GM12878 (cell line): ENCODE data around the gene ISCU. TPM values are rescaled to one million over a fixed set of nuclear protein-coding genes. Genes with fewer than 3 reads are reported as not detected.

ENCODE experiments used
- ATAC-seq: fragments of 200-7000 bp; cut with Tn5 transposase; 3 replicates; pipeline ENCODE4 v1.9.1; 2020; ENCODE audit warnings: mild to moderate bottlenecking, moderate library complexity
- BruUV-seq: library from RNA; stranded (reverse); fragments of 400-500 nt; replicated peaks from 2 replicates; lab custom pipeline; 2021; lab: Mats Ljungman, UMichigan
- CTCF ChIA-PET: fragments of 300-600 bp; sonication (Branson Sonifier 250); formaldehyde crosslinking; extraction: SDS; loops from one replicate; lab custom pipeline; 2021; ENCODE audit warnings: inconsistent platforms; lab: Yijun Ruan, JAX
- POLR2A ChIA-PET: fragments of 350-600 bp; formaldehyde crosslinking; extraction: SDS; loops from one replicate; lab custom pipeline; 2021; ENCODE audit warnings: inconsistent platforms; lab: Charles Lee
- RAD21 ChIA-PET: fragments of 300-600 bp; sonication (Branson Sonifier 250); formaldehyde crosslinking; loops from one replicate; lab custom pipeline; 2023; ENCODE audit warnings: antibody characterized with exemption; ENCODE audit not compliant: unreplicated experiment; lab: Charles Lee
- SMC1A ChIA-PET: fragments of 300-600 bp; sonication (Branson Sonifier 250); formaldehyde crosslinking; loops from one replicate; lab custom pipeline; 2023; ENCODE audit not compliant: unreplicated experiment, uncharacterized antibody; lab: Charles Lee
- DNase-seq: peaks from one replicate; pipeline ENCODE4 v3.0.0-alpha.2; 2011; ENCODE audit warnings: low read depth, low spot score
- FAIRE-seq: peaks from 3 replicates; lab custom pipeline; 2011; peaks lifted over from hg19 to GRCh38; lab: Jason Lieb, UNC
- H2AFZ ChIP-seq: 2 replicates; pipeline ENCODE4 v1.6.0; 2011; ENCODE audit warnings: low read depth, low read length, control low read depth; ENCODE audit not compliant: control insufficient read depth
- H3K27ac ChIP-seq: 2 replicates; pipeline ENCODE4 v1.5.1; 2011; ENCODE audit warnings: control low read depth; ENCODE audit not compliant: control insufficient read depth, insufficient read depth
- H3K27me3 ChIP-seq, 2 experiments: replicated peaks in 1 of 2; 2 replicates each; pipeline versions ENCODE4 v1.6.0 to v1.6.1; 2011; ENCODE audit warnings: low read length in 1 of 2; ENCODE audit not compliant: control insufficient read depth in 2 of 2, insufficient read depth in 2 of 2
- H3K36me3 ChIP-seq, 2 experiments: 2 replicates each; pipeline ENCODE4 v1.5.1; 2011; ENCODE audit warnings: low read length in 1 of 2; ENCODE audit not compliant: control insufficient read depth in 2 of 2, insufficient read depth in 2 of 2
- H3K4me1 ChIP-seq: 2 replicates; pipeline ENCODE4 v1.6.1; 2011; ENCODE audit warnings: mild to moderate bottlenecking, low read length, moderate library complexity, mixed read lengths; ENCODE audit not compliant: control insufficient read depth, insufficient read depth
- H3K4me2 ChIP-seq: 2 replicates; pipeline ENCODE4 v1.6.0; 2011; ENCODE audit warnings: control low read depth; ENCODE audit not compliant: control insufficient read depth, insufficient read depth
- H3K4me3 ChIP-seq: fragments of 200-600 bp; sonication (generic); 2 replicates; pipeline ENCODE4 v1.5.1; 2016
- H3K79me2 ChIP-seq: 2 replicates; pipeline ENCODE4 v1.6.0; 2011; ENCODE audit warnings: low read length; ENCODE audit not compliant: control insufficient read depth, insufficient read depth
- H3K9ac ChIP-seq: 2 replicates; pipeline ENCODE4 v1.8.0; 2011; ENCODE audit warnings: low read length, control low read depth, mixed read lengths; ENCODE audit not compliant: control insufficient read depth, insufficient read depth
- H3K9me3 ChIP-seq: replicated peaks from 3 replicates; pipeline ENCODE4 v1.5.1; 2011; ENCODE audit warnings: mild to moderate bottlenecking, low read length; ENCODE audit not compliant: control insufficient read depth, insufficient read depth
- H4K20me1 ChIP-seq: 2 replicates; pipeline ENCODE4 v1.6.0; 2011; ENCODE audit not compliant: control insufficient read depth, insufficient read depth
- ASH2L ChIP-seq: fragments of 300-600, 200-600 bp; sonication (generic); IDR thresholded peaks from 2 replicates; pipeline ENCODE4 v1.6.1; 2017; ENCODE audit warnings: low read depth, mild to moderate bottlenecking, borderline replicate concordance
- BCLAF1 ChIP-seq: fragments of 450-650 bp; IDR thresholded peaks from 2 replicates; pipeline ENCODE4 v1.6.1; 2017; ENCODE audit warnings: antibody characterized with exemption, mild to moderate bottlenecking, moderate library complexity
- CHD2 ChIP-seq: IDR thresholded peaks from 2 replicates; pipeline ENCODE4 v1.6.1; 2011; ENCODE audit warnings: low read depth, low read length, improper control_type of control experiment, borderline replicate concordance
- ESRRA ChIP-seq: IDR thresholded peaks from 2 replicates; pipeline ENCODE4 v1.6.1; 2012; ENCODE audit warnings: mild to moderate bottlenecking, low read length, improper control_type of control experiment
- ETV6 ChIP-seq, 2 experiments: fragments of 450-650 bp in 1 of 2; IDR thresholded peaks in 1 of 2; conservative IDR thresholded peaks in 1 of 2; 2 replicates each; pipeline ENCODE4 v1.6.1; 2014; ENCODE audit warnings: antibody characterized with exemption in 1 of 2, borderline replicate concordance in 1 of 2, low read depth in 1 of 2, mild to moderate bottlenecking in 1 of 2, moderate library complexity in 1 of 2
- IKZF1 ChIP-seq: fragments of 450-650 bp; conservative IDR thresholded peaks from 2 replicates; pipeline ENCODE4 v1.6.1; 2017; ENCODE audit warnings: antibody characterized with exemption, mild to moderate bottlenecking
- KAT2A ChIP-seq: conservative IDR thresholded peaks from 2 replicates; pipeline ENCODE4 v1.6.1; 2011; ENCODE audit warnings: low read depth, low read length; ENCODE audit not compliant: control insufficient read depth
- KDM1A ChIP-seq: fragments of 200-600 bp; sonication (generic); IDR thresholded peaks from 2 replicates; pipeline ENCODE4 v1.6.1; 2016; ENCODE audit warnings: borderline replicate concordance
- MYB ChIP-seq: fragments of 150-350 bp; IDR thresholded peaks from 2 replicates; pipeline ENCODE4 v1.6.1; 2014; ENCODE audit warnings: mild to moderate bottlenecking, low read depth, low read length, borderline replicate concordance
- MYC ChIP-seq: IDR thresholded peaks from 2 replicates; pipeline ENCODE4 v1.6.1; 2011; ENCODE audit warnings: mild to moderate bottlenecking, low read length, moderate library complexity, inconsistent platforms; ENCODE audit not compliant: insufficient read depth, insufficient replicate concordance, insufficient read length, severe bottlenecking
- NFYA ChIP-seq: IDR thresholded peaks from 2 replicates; pipeline ENCODE4 v1.6.1; 2011; ENCODE audit warnings: low read depth, mild to moderate bottlenecking, low read length, improper control_type of control experiment, borderline replicate concordance
- RELA ChIP-seq: fragments of 450-650 bp; IDR thresholded peaks from 2 replicates; pipeline ENCODE4 v1.8.0; 2014; ENCODE audit warnings: borderline replicate concordance; ENCODE audit not compliant: partially characterized antibody
- SMAD1 ChIP-seq: fragments of 450-650 bp; IDR thresholded peaks from 2 replicates; pipeline ENCODE4 v1.6.1; 2018; ENCODE audit warnings: mild to moderate bottlenecking, low read depth; ENCODE audit not compliant: partially characterized antibody
- SRF ChIP-seq, 2 experiments: IDR thresholded peaks; 2 replicates each; pipeline ENCODE4 v1.6.1; 2011; ENCODE audit warnings: low read depth in 2 of 2, low read length in 2 of 2, mild to moderate bottlenecking in 1 of 2, moderate library complexity in 1 of 2
- TCF3 ChIP-seq: IDR thresholded peaks from 2 replicates; pipeline ENCODE4 v1.6.1; 2012; ENCODE audit warnings: low read depth, mild to moderate bottlenecking, low read length, borderline replicate concordance; ENCODE audit not compliant: insufficient read depth
- TCF7 ChIP-seq: IDR thresholded peaks from 2 replicates; pipeline ENCODE4 v1.6.1; 2014; ENCODE audit warnings: antibody characterized with exemption, borderline replicate concordance
- WRNIP1 ChIP-seq: IDR thresholded peaks from 2 replicates; pipeline ENCODE4 v1.6.1; 2011; ENCODE audit warnings: low read depth, low read length, improper control_type of control experiment, borderline replicate concordance
- ZNF274 ChIP-seq: IDR thresholded peaks from one replicate; pipeline ENCODE4 v1.8.0; 2011; ENCODE audit not compliant: insufficient read length, insufficient read depth
- WGBS: methylation state at CpG from one replicate; pipeline ENCODE4 v1.1.6; 2016; ENCODE audit warnings: low lambda C conversion rate; ENCODE audit not compliant: insufficient replicate concordance, insufficient coverage; ENCODE audit errors: missing lambda C conversion rate; 5-methylcytosine and 5-hydroxymethylcytosine counted together
- in situ Hi-C: fragments of 300-500 bp; cut with MboI; formaldehyde crosslinking; loops from 9 replicates; pipeline ENCODE4 v1.14.3; 2018; ENCODE audit warnings: mixed read lengths
- intact Hi-C: fragments of 100-400 bp; cut with micrococcal nuclease; formaldehyde crosslinking; loops from one replicate; pipeline ENCODE4 v1.14.2; 2022; ENCODE audit not compliant: unreplicated experiment
- polyA plus RNA-seq, 11 experiments: library from polyadenylated mRNA; depleted of rRNA in 4 of 11; unstranded in 6 of 11; stranded (reverse) in 5 of 11; fragments of >200 nt; fragmentation: Nextera tagmentation in 4 of 11; fragmentation: Illumina TruSeq in 1 of 11; extraction: Ambion mirVana in 4 of 11; extraction: Trizol in 1 of 11; gene quantifications; 1 replicate in 1 of 11; 2 replicates in 10 of 11; pipeline versions ENCODE4 v1.2.1 to v1.2.3, GENCODE V29; 2011 to 2016; ENCODE audit warnings: inconsistent platforms in 2 of 11, missing spikeins in 2 of 11, low read depth in 1 of 11
- total RNA-seq, 4 experiments: library from RNA; depleted of rRNA in 3 of 4; stranded (reverse); fragments of >200 nt in 3 of 4; fragmentation: Illumina TruSeq in 1 of 4; extraction: Trizol in 1 of 4; gene quantifications; 2 replicates each; pipeline versions ENCODE4 v1.2.1 to v1.2.3, GENCODE V29; 2013 to 2021
- TF ChIP-seq, protein P1 (sequence below): fragments of 450-650 bp; conservative IDR thresholded peaks from 2 replicates; pipeline ENCODE4 v1.6.1; 2017; ENCODE audit warnings: mild to moderate bottlenecking, moderate library complexity

ISCU gene
- total and polyA plus RNA-seq, 10 of the 15 experiments (the other 5 are each of a cell fraction or from before 2014, with no cell fraction given): 32.8 to 260 (median 127) TPM

DNA sequence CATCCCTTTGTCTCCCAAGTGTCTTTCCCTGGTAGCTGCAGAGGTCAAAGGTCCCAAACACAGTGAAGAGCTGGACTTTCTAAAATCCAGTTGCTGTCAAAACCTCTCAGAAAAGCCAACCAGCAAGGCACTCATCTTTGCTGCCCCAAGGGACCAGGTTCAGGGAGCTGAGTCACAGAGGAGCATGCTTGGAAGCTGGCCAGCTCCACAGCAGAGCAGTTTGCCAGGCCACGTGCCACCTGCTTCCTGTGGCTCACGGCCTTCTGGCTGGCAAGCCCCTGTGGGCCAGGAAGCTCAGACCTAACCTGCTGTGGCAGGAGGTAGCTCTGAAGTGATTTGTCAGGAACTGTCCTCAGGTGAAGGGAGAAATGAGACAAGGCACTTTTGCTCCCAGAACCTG, 3.6 kb downstream of the ISCU start:
- Histone ChIP-seq H3K27ac (peak overlapping the region; percentile 100), H3K27me3 (no peaks in the 10 kb centered on the region), H4K20me1 (no peaks in the 10 kb centered on the region), H3K9me3 (no peaks in the 10 kb centered on the region), H3K9ac (peak overlapping the region; percentile 57), H3K79me2 (peaks cover 51% of the 10 kb centered on the region), H3K36me3 (peaks cover 6 to 24% of the 10 kb centered on the region in 2 experiments), H3K4me3 (no peak overlapping the region; the same call in 1 of the 2 replicates), H3K4me2 (peak overlapping the region; percentile 79; the same call in 1 of the 2 replicates), H3K4me1 (peaks cover 64% of the 10 kb centered on the region), H2AFZ (no peak overlapping the region)
- POLR2A ChIA-PET: interaction anchor here (0.9 to 14.2 kb wide), 7 partner anchors 10 to 98 kb away, joined by 3 to 211 read pairs (median 13); partner anchors contain the start of gene SELPLG
- no TSS peak for BruUV-seq
- FAIRE-seq: no peak
- WGBS: 4% methylated on average over 2 of the region's 2 CpGs
- RAD21 ChIA-PET: interaction anchor here (0.7 to 23.0 kb wide), 9 partner anchors 8 to 286 kb away, joined by 3 to 633 read pairs (median 24); partner anchors contain the start of gene SELPLG
- peak; percentile 13 for ATAC-seq
- in situ Hi-C loops (loop anchor here (5.0 kb wide), 4 partner anchors 51 to 526 kb away; partner anchors contain the start of gene ALKBH2), intact Hi-C loops (loop anchor here (1.0 kb wide), 1 partner anchor 288 kb away; no protein-coding TSS in a partner anchor)
- SMC1A ChIA-PET: interaction anchor here (0.6 to 26.5 kb wide), 12 partner anchors 9 to 562 kb away, joined by 3 to 718 read pairs (median 13); partner anchors contain the start of gene SELPLG
- CTCF ChIA-PET: interaction anchor here (0.6 to 21.5 kb wide), 11 partner anchors 11 to 385 kb away, joined by 3 to 866 read pairs (median 7); partner anchors contain the start of gene SELPLG
- DNase-seq: peak; percentile 87
- TF ChIP-seq ASH2L: no peak
- no peak for TF ChIP-seq KDM1A
- peak; percentile 88 for TF ChIP-seq IKZF1
- TF ChIP-seq NFYA: no peak
- TF ChIP-seq WRNIP1: 0 out of 2 replicates have a peak, but pooled peaks have one; percentile 45
- no peak for TF ChIP-seq ETV6 (conservative IDR thresholded peaks at IDR 0.05 in 1 of 2, IDR thresholded peaks at IDR 0.05 in 1 of 2; ENCODE audit: borderline replicate concordance in 1 of 2, low read depth in 1 of 2)
- no peak for TF ChIP-seq TCF3
- TF ChIP-seq, protein P1, sequence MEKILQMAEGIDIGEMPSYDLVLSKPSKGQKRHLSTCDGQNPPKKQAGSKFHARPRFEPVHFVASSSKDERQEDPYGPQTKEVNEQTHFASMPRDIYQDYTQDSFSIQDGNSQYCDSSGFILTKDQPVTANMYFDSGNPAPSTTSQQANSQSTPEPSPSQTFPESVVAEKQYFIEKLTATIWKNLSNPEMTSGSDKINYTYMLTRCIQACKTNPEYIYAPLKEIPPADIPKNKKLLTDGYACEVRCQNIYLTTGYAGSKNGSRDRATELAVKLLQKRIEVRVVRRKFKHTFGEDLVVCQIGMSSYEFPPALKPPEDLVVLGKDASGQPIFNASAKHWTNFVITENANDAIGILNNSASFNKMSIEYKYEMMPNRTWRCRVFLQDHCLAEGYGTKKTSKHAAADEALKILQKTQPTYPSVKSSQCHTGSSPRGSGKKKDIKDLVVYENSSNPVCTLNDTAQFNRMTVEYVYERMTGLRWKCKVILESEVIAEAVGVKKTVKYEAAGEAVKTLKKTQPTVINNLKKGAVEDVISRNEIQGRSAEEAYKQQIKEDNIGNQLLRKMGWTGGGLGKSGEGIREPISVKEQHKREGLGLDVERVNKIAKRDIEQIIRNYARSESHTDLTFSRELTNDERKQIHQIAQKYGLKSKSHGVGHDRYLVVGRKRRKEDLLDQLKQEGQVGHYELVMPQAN: no peak
- TF ChIP-seq MYC: no peak
- TF ChIP-seq ESRRA: no peak
- TF ChIP-seq CHD2: peak; percentile 49; the same call in 1 of the 2 replicates
- TF ChIP-seq ZNF274: no peak
- no peak for TF ChIP-seq BCLAF1
- no peak for TF ChIP-seq KAT2A
- TF ChIP-seq SMAD1: peak; percentile 85
- TF ChIP-seq TCF7: no peak
- TF ChIP-seq RELA: peak; percentile 27
- TF ChIP-seq MYB: no peak
- no peak for TF ChIP-seq SRF (IDR thresholded peaks at IDR 0.05; ENCODE audit: low read depth in 2 of 2, low read length in 2 of 2)
